HG02798 (cell line): ENCODE measurements around the gene IGF2R.

Source experiments
- ATAC-seq: cut with Tn5 transposase; IDR thresholded peaks from one replicate; pipeline ENCODE4 v1.9.1; 2021; ENCODE audit warnings: mild to moderate bottlenecking; ENCODE audit not compliant: unreplicated experiment, poor library complexity

IGF2R gene

DNA sequence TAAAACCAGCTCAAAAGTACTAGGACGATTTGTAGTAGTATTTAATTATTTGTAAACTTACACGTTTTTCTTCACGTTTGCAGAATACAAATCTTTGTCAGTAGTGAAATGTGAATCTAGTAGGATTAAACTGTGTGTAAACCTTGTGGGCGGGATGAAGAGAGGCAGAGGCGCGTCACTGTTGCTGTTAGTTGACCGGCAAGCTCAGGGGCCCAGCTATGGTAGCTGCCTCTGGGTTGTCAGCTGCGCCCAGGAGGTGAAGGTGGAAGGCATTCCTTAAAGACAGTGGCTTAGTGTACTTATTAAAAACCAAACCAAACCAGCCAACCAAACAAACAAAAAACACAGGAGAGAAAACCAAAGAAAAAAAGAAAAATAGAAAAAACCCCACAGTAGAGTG, 69.6 kb downstream of the IGF2R start:
- ATAC-seq = no peak

DNA sequence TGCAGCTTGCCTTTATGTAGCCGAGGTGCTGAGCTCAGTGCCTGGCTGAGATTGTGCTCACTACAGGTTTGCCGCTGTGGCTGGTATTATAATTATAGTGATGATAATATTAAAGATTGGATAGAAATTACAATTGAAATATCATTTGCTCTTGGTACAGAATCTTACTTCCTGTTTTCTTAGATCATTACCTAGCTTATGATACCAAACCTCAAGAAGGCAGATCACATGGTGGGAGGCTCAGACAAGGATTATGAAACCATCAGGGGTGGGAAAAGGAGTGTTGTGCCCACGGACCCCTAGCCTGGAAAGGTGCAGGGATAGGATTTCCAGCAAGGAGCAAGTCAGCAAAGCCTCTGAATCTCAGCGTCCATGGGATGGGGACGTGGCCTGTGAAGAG, 70.6 kb downstream of the IGF2R start:
- ATAC-seq = no peak

DNA sequence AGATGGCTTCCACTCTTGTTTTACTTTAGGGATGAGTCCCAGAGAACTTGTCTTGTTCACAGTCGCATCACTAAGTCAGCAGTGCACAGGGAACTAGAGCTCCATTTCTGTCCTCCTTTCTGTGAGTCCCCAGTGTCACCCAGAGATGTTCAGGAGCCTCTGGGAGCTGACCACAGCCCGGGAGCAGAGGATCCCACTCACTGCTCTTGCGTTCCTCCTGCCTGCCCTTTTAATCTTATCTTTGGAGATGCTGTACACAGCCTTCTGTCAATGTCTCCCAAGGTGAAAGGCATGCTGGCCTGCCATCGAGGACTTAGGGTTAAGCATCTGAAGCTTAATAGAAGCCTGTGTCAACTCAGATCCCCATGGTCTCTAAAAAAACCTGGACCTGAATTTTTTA, 71.2 kb downstream of the IGF2R start:
- ATAC-seq = no peak

DNA sequence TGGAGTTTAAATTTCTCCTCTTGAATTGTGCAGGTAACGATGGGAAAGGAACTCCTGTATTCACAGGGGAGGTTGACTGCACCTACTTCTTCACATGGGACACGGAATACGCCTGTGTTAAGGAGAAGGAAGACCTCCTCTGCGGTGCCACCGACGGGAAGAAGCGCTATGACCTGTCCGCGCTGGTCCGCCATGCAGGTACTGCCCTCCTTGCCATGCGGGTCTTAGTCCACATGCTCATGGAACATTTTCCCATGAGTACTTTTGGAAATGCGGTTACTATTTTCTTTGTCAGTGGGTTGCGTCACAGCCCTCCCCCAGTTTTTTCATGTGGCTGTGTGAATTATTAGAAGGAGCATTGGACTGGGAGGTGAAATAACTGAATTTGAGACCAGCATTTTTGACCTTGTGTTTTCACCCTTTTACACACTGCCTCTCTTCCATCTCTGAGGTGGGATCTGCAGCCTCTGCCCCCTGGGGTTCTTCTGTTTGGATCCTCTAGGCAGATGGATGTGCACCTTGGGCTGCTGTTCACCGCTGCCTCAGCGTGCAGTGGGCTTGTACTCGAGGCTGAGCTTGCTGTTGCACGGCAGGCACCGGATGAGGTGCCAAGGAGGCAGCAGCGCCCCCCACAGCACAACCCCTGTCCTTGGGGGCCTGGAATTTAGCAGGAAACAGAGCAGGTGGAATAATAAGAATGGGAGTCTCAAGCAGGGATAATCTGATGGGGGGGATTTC, 71.8 kb downstream of the IGF2R start:
- ATAC-seq = no peak

DNA sequence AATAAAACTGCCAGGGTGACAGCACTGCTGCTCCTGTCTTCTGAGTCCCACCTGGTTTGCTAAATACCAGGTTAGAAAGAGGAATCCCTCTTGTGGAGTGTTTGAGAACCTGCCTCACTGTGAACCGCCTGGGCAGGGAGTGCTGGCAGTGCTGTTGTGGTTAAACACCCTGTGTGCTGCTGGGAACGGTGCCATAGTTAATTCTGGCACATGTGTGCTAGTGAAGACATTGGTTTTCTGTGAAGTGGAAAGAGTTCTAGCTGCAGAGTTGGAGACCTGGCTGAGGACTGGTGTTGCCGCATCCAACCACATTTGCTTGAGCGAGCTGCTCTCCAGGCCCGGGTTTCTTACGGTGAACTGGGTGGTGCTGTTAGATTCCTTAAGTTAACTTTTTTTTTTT, 72.7 kb downstream of the IGF2R start:
- no peak for ATAC-seq

DNA sequence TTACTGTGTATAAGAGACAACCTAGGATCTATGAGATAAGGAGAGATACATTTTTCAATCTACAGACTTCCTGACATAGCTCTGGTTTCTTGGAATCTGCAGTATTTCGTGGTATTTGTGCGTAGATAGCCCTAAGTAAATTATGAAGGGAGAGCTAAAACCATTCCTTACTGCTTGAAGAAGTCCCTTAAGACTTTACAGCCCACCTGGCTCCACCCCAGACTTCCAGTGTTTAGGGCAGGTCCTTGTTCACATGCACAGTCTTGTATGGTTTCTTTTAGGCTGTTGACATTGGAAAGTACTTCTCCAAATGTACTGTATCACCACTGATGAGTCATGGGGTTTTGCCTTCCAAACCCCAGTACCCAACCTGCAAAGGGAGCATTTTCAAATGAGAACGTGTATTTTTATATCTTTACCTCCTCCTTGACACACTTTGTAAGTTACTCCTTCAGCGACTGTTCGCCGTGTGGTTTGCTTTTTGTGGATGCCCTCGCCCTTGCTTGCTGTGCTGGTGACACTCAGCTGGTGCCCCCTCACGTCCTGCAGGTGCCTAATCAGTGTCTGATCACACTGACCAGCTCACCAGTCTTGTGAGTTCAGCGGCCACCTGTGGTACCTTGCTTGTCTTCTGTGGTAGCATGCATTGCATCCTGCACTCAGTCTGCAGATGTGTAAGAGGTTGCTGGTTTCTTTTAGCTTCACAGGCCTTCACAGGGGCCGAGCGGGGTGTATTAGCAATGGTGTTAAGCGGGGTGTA, 73.3 kb downstream of the IGF2R start:
- ATAC-seq = no peak

DNA sequence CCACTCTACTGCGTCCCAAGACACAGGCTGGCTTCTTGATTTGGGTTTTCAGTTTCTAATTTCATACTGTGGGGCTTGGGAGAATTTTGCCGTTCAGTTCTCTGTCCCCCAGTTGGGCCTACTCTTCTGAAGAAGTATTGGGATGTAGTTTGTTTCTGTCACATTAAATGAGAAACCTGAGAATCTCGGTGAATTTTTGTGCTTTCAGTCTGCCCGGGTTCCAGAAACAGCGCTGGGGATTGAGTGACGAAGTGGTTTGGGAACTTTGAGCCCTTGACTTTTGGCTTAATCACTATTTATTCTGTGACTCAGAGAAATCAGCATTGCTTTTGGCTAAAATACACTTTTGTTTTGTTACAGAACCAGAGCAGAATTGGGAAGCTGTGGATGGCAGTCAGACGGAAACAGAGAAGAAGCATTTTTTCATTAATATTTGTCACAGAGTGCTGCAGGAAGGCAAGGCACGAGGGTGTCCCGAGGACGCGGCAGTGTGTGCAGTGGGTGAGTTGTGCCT, 74.0 kb downstream of the IGF2R start:
- ATAC-seq = no peak

DNA sequence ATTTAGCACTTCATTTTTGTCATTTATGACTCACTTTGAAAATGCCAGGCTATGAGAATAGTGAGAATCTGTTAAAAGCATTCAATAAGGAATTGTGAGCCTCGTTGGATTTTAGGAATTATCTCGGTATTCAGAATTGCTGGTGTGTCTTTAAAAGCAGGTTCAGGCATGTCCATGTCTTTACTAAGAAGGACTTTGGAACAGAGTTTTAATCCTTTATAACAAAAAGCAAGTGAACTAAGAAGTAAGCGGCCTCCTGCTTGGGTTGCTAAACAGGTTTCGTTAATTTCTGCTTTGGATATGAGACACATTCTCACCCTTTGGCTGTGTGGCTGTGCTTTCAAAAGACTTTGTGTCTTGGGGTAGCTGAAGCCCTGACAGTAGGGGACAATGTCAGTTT, 74.9 kb downstream of the IGF2R start:
- ATAC-seq = no peak

DNA sequence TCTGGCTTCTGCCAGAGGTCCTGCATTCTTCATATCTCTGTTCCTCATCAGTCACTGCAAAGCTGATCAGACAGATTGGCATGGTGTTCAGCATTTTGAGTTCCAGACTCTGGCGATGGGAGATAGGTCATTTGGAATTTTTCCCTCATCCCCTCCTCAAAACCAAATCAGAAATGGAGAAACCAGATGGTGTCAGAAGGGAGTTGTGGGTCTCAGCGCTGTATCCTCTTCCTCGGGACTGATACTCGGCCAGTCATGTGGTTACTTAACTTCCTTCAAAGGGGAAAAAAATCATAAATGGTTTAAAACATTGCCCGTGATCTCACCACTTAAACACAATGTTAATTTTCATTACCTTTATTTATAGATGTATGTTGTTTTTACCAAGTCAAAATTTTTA, 75.8 kb downstream of the IGF2R start:
- no peak for ATAC-seq

DNA sequence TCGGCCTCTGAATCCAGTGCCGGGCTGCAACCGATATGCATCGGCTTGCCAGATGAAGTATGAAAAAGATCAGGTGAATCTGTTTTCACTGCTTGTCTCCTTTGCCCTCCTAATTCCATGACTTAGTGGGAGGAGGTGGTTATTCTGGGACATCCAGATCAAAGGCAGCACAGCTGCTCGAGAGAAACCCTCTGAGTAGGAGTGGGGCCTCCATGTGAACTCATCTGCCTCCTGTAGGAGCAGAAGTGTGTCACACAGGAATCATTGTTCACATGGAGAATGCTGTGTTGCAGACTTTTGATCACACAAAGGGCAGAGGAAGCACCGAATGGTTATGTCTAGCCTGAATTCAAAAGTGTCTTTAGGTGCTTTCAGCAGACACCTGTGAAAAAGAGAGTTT, 79.6 kb downstream of the IGF2R start:
- no peak for ATAC-seq

DNA sequence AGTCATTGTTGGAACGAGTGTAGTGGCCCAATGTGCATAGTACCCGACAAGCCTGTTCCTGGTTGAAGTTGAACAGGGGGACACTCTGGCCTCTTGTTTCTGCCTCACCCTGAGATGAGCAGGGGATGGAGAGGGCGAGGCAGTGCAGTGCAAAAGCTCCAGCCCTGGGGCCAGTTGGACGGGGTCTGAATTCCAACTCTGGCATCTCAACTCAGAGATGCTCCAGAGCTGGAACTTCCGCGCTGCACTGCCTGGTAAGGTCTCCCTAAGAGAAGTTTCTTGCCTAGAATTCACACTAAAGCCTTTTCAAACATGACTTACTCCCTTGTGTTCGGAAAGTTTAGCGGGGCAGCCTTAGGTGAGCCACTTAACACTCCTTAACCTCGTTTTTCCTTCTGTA, 80.5 kb downstream of the IGF2R start:
- ATAC-seq = no peak

DNA sequence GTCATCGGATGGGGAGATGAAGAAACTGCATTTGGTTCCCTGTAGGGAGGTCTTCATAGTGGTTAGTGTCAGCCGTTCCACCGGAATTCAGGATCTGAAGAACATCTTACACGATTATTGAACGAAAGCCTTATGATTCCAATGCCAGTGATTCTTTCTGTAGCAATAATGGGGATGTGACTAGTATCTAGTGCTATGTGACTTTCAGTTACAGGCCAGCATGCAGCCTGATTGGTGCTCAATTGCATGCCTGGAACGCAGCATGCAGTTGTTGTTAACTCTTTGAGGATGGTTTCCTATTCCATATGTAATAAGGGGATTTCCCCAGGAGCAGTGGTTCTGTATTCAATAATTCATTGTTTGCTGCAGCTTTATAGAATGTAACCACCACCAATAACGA, 81.1 kb downstream of the IGF2R start:
- no peak for ATAC-seq

DNA sequence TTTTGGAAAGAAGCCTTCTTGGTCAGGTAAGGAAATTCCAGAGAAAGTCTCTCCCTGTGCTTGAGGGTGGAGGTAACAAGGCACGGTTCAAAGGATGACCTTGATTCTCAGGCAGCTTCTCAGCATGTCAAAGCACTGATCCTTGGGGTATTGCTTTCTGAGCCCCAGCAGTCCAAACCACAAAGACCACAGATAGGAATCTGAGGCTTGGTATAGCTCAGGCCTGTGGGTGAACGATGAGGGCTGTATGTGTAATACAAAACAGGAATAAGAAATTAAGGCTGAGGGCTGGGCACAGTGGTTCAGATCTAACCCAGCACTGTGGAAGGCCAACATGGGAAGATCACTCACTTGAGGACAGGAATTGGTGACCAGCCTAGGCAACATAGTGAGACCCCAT, 82.5 kb downstream of the IGF2R start:
- ATAC-seq = no peak

DNA sequence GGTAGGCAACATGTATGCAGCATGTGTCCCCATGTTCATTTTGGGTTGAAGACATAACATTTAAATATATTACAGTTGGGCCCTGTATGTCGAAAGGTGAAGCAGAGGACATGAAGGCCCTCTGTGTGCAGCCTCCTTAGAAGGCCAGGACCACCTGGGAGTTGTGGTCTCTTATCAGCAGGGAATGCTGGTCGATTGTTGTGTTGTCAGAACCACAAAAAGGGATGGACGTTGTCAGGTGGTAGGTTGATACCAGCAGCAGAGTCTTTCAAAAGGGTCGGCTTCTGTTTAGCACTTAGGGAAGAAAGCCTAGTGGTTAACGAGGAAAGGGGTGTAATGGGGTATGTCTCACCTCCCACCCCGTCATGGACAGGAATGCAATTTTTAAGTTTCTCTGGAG, 85.4 kb downstream of the IGF2R start:
- no peak for ATAC-seq

DNA sequence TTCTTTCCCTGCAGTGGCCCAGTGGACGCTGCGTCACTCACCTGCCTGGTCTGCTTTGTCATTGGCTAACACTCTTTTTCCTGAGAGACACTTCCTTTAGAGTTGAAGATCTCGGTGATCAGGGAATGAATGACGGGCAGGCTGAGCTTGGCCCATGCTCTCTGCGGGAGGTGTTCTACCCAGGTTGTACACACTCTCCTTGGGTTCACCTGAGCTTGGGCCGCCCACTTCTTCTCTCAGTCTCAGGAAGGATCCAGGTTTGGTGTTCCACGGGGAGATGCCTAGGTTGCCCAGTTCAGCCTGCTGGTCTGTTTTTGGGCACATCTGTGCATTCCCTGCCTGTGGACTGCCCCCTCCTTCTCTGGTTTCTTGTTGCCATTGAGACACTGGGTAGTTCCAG, 86.0 kb downstream of the IGF2R start:
- ATAC-seq = no peak

DNA sequence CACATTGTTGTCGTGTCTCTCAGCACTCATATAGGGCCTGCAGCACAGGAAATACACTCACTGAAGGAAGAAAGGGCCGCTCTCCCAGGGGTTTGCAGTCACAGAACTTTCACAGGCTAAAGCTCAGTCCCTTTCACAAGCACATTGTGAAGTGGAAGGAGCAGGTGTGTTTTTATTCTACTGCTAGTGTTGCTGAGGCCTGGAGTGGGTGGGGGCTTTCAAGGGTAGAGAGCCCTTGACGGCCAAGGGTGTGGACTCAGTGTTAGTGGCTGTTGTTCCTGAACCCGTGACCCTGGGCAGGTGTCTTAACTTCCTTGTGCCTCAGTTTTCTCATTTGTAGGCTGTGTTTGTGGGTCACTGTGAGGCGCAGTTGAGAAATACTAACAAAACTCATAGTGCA, 86.5 kb downstream of the IGF2R start:
- ATAC-seq = no peak

DNA sequence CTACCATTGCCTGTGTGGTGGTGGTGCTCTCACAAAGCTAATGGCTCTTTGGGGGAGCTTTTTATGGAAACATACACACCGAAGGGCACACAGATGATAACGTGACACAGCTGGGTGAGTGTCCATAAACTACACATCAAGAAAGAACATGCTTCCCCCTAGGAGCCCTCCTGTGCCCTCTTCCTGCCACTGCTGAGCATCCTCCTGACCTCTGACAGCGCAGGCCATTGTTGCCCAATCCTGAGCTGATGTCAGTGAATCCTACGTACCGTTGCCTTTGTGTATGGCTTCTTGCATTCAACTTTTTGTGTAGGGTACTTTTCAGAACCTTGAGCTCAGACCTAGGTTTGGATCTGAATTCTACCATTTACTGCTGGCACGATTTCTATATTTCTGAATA, 86.9 kb downstream of the IGF2R start:
- no peak for ATAC-seq

DNA sequence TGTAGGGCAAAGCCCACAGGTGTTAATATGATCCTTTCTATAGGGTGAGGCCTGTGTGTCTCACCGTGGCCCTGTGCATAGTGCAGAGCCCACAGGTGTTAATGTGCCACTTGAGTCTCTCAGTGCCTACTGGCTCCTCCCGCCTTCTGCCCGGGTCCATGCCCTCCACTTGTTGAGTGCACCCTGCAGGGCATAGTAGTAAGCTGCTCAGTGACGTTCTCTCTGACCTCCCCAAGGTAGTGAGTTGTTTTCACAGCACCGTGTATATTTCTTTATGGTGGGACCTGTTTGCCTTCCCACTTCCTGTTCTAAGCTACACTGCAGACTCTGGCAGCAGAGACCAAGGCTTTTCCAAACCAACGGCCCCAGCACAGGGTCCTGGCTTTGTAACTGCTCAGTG, 88.2 kb downstream of the IGF2R start:
- no peak for ATAC-seq

DNA sequence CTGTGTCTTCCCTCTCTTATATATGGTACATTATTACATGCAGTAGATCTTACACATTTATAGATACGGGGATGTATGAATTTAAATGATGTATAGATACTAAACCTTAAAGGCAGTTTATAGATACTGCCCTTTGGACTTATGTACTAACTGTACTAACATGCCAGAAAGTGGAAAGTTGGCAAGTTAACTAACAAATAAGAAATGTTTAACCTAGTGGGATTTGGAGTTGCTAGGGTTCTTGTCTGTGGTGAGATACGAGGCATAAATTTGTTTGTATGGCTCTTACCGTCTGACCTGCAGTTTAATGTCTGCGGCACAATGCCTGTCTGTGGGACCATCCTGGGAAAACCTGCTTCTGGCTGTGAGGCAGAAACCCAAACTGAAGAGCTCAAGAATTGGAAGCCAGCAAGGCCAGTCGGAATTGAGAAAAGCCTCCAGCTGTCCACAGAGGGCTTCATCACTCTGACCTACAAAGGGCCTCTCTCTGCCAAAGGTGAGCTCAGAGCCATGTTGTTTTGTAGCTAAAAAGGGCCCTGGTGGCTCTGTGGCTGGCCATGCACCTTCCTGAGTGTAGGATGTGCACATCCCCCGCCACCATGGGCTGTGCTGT, 89.8 kb downstream of the IGF2R start:
- no peak for ATAC-seq

DNA sequence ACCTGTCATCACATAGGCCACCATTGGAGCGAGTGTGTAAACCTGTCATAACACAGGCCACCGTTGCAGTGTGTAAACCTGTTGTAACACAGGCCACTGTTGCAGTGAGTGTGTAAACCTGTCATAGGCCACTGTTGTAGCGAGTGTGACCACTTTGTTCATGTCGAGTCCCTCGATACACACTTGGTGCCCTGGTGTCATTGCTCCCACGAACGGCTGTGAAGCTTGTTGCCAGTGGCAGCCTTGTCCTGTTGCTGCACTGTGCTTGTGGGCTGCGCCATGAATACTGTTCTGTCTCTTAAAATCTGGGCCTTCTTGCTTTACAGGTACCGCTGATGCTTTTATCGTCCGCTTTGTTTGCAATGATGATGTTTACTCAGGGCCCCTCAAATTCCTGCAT, 91.3 kb downstream of the IGF2R start:
- no peak for ATAC-seq

DNA sequence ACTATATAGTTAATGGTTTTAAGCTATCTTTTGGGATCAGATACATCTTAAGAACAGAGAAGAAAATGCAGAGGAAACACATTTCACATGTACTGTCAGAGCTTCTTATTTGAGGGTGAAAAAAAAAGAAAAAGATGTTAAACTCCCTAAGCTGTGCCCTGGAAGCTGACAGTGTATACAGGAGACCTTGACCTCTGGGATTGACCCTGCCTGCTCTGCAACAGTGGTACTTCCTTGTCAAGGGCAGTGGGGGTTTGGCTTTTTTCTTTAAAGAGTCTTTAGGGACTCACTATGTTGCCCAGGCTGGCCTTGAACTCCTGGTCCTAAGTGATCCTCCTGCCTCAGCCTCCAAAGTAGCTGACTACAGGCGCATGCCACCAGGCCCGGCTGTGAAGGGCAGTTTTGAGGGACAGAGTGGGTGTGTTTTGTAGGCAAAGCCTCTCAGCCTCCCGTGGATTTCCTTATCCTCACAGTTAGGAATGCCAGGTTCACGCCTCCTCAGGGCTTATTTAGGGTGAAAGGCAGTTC, 92.1 kb downstream of the IGF2R start:
- no peak for ATAC-seq
